Left renal cortex interstitium (tissue), 4 donors: ENCODE data around the gene MAPK7. TPM values are rescaled to one million over a fixed set of nuclear protein-coding genes. Genes with fewer than 3 reads are reported as not detected.

Experiments
- DNase-seq, 4 donors: peaks; one replicate each; pipeline ENCODE4 v3.0.0-alpha.2; 2013; ENCODE audit warnings: low read depth in 4 of 4, low spot score in 2 of 4, missing footprints in 1 of 4
- polyA plus RNA-seq, 4 donors: library from polyadenylated mRNA; unstranded; fragments of 120-200 nt; gene quantifications; one replicate each; pipeline ENCODE4 v1.2.1, GENCODE V29; 2013; ENCODE audit not compliant: insufficient read length in 4 of 4

MAPK7 gene
- polyA plus RNA-seq = 10 to 100 TPM; 21.5 to 31.2 (median 25.0) TPM

DNA sequence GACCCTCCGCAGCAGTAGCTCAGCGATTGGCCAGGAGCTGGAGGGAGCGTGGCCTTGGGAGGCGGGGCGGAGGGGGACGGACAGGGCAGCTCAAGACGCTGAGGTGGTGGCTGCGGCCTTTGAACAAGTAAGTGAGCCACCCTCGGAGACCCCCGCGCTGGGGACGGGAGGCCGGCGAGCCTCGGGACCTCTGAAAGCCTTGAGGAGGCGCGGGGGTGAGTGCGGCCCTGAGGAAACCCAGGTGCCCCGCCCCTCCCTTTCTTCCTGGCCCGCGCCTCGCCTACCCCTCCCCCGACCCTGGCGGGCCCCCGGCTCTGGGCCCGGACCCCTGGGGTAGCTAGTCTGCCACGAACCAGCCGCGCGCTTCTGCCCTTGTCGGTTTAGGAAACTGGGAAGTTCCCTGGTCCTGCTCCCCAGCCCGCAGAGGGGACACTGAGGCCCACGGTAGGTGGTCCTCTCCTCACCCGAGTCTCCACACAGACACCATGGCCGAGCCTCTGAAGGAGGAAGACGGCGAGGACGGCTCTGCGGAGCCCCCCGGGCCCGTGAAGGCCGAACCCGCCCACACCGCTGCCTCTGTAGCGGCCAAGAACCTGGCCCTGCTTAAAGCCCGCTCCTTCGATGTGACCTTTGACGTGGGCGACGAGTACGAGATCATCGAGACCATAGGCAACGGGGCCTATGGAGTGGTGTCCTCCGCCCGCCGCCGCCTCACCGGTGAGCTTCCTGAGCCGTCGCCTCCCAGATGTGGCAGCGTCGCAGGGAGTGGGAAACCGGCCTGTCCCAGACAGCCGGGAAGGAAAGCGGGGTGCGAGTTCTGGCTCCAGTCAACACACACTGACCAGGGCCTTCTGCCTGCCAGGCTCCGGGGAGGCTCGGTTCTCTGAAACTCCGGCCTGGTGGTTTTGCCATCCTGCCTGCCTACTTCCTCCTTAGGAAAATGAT is at the start of gene MAPK7:
MAPK7 (plus strand) TSS at position 83 of the 945 bp plus-strand sequence; CDS start at position 486, 403 bp downstream.
- DNase-seq = no peak

DNA sequence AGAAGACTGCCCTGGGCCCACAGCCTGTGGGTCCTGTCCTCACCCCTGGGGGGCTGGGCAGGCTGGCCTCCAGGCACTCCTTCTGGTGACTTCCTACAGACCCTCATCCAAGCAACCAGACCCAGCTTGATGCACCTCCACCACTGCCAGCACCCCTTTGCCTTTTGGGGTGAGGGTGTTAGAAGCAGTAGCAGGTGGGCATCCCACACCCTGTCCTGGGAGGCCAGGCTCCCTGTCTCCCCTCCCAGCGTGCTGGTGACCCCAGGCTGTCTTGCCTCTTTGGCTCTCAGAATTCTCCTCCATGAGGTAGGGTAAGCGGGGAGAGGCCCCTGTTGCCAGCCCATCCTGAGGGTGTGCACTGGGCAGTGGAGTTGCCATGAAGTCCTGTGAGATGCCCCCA is 49.2 kb upstream of the MAPK7 start:
- DNase-seq = no peak

DNA sequence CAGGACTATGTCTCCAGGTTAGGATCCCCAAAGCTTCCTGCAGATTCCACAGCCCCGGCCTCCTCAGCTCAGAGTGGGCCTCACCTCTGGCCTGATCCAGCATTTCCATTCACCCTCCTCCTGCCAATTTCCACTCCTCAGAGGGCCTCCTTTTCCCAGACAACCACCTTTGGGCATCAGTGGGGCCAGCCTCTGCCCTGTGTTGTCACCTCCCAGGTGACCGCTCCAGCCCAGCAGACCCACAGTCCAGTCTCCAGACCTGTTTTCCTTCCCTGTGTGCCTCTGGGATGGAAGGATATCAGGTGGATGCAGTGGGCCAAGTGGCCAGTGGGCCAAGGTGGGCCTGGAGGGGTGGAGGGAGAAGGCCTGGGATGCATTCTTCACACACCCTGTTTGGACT is 48.5 kb upstream of the MAPK7 start:
- DNase-seq = no peak

DNA sequence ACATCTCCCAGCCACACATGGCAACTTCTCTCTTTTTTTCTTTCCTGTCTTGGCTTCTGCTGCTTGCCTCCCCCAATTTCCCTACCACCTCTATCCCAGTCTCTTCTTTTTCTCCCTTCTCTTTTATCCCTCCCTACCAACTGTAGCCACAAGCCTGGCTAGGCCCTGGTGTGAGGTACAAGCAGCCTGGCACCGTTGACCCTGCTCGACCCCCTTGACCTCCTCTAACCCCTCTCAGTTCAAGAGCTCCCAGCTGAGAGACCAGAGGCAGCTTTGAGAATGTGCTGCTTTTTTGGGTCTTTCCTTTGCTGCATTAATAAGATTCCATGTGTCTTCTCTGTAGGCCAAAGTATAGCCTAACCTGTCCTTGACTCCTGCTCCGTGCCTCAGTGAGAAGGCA is 48.0 kb upstream of the MAPK7 start:
- no peak for DNase-seq

DNA sequence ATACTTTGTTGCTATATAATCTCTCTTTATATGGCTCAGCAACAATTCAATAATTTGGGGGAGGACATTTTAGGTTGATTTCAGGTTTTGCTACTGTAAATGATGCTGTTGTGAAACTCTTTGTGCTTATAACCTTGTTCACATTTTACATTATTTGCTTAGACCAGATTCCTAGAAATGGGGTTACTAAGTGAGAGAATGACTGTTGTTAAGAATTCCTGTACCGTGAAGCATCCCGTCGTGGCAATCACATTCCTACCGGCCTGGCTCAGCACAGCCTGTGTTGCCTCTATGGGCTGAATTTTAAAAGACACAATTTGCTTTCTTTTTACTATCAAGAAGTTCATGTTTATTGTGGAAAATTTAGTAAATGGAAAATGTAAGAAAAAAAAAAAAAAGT is 47.2 kb upstream of the MAPK7 start:
- no peak for DNase-seq

DNA sequence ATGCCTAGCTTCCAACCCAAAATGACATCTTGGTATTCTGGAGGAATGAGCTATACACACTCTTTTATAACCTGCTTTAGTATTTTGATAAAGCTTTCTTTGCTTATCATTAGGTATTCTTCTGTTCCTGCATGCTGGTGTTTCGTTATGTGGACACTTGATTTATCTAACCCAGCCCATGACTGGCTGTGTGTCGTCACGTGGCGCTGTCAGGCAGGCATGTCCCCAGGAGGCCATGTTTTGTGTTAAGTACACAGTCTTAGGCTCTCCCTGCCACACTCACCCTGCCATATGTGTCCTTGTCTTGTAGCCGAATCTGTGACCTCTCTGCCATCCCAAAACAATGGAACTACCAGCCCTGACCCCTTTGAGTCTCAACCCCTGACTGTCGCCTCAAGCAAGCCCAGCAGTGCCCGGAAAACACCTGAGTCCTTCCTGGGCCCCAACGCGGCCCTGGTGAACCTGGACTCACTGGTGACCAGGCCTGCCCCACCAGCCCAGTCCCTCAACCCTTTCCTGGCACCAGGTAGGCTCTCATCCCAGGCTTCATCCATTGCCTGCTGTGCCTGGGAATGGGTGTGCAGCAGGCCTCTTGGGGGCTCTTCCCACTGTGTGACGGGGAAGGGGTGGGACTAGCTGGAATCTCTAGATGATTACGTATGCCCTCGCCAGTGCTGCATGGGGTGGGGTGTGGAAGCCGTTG is 46.6 kb upstream of the MAPK7 start:
- no peak for DNase-seq

DNA sequence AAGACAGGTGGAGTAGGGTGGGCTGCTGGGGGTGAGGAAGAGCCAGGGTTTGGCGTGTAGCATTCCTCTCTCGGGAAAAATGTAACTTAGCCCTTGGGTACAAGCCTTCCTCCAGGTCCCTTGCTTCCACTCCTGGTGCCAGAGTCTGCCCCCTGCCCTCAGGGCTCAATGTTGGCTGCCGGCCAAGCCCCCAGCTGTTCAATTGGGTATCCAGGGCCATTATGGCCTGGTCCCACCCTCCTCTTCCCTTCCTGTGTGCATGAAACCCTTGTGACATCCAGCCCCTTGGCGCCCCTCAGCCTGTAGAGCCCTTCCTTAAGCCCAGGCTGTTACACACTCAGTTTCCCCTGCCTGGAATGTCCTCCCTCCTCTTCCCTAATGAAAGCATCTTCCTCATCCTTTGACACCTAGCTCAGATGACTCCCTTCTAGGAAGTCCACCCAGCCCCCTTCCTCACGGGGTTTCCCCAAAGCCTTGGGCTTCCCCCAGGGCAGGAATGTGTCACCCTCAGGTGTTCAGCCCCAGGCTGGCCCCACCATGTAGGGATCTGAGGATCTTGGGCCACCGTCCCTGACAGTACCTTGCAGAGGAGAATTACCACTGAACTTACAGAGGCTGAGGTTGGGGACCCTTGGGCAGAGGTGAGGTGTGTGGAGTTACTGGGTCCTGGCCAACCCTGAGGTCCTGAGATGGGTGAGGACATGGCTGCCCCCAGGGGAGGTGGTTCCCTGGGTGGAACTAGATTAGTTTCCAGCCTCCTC is 45.7 kb upstream of the MAPK7 start:
- DNase-seq = no peak

DNA sequence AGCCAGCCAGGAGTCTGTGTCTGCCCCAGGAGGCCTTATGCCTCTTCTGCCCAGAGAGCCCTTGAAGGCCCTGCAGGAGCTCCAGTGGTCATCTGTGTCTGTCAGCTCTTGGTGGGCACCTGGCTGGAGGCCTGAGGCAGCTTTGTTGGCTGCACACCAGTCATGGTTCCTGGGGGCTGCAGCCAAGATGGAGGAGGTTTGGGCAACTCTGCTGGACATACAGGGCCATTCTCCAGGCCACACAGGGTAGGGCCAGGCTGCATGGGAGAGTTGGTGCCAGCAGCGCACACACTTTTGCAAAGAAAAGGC is 45.2 kb upstream of the MAPK7 start:
- DNase-seq = no peak

DNA sequence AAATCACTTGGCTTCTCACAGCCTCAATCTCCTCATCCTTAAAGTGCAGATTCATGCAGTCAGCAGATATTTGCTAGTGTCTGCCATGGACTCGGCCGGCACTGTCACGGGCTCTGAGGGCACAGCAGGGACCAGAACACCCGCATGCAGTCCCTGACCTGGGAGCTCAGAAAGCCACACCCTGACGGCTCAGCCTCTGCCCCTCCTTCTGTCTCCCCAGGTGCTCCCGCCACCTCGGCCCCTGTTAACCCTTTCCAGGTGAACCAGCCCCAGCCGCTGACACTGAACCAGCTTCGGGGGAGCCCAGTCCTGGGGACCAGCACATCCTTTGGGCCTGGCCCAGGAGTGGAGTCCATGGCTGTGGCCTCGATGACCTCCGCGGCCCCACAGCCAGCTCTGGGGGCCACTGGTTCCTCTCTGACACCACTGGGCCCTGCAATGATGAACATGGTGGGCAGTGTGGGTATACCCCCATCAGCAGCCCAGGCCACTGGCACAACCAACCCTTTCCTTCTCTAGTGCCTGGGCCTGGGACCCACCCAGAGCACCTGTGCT is 44.5 kb upstream of the MAPK7 start:
- DNase-seq = no peak

DNA sequence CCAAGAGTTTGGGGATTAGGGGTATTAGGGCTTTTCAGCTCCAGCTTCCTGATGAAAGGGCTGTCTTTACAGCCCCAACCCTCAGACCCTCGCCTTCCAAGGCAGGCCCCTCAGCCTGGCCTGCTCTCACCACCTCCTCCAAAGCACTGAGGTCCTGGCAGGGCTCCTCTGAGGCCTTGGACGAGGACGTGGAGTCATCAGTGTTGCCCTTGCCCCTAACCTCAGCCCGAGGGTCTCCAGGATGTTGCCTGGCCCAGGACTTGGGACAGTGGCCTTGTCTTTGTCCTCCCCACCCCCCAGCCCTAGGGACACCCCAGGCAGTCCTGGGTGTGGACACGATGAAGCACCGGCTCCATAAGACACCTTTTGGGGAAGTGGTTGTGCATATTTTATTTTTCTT is 44.0 kb upstream of the MAPK7 start:
- DNase-seq = no peak

DNA sequence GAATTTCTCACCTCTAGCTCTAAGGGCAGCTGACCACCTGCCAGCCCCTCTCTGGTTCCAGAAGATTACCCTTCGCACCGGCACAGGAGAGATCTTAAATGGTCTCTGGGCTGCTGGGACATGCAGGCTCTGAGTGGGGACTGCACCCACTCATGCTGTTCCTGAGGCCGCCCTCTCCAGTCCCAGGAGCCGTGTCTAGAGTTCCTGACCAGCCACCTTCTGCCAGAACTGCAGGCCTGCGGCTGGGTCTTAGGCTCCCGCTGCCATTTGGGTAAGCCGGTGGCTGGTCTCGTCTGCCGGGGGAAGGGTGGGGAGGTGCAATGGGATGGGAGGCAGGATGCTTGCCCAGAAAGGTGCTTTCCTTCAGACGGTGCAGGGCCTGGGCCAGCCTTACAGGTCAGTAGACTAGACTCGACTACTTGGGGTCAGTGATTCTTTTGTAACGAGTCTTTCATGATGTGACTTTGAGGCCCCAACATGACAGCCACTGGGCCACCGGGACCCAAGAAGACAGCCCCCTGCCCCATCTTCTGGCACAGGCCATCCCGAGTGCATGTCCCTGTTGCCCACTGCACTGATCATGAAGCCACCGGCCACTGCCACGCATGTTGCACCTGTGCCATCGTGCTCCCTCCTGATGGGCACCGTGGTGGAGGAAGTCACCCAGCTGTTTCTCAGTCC is 42.2 kb upstream of the MAPK7 start:
- DNase-seq = no peak

DNA sequence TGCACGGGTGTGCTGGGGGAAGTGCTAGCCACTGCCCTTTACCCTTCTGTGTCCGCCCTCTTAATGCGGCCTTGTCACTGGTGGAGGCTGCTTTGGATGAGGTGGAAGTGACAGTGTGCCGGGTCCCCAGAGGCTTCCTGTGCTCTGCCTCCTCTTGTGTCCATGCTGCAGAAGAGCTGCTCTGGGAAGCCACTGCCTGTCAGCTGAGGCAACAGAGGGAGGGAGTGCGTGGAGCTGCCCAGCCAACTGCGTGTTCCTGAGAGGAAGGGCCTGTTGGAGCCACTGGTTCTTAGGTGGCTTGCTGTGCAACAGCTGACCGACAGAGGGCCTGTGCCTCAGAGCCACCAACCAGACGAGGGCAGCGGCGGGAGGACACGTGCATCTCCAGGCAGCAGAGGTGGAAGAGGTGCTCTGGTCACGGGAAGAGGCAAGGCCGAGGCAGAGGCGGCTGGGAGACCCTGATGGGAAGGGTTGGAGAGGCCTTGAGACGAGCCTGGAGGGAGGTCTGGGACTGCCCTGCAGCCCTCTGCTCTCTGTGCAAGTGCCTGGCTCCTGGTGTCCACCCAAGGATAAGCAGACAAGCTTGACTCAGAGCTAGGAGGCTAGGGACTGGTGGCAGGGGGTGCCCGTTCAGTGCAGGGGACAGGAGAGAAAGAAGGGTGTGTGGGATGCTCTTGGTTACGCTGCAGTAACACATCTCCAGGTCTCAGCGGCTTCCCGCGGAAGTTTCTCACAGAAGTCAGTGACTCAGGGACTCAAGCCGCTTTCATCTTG is 41.2 kb upstream of the MAPK7 start:
- no peak for DNase-seq

DNA sequence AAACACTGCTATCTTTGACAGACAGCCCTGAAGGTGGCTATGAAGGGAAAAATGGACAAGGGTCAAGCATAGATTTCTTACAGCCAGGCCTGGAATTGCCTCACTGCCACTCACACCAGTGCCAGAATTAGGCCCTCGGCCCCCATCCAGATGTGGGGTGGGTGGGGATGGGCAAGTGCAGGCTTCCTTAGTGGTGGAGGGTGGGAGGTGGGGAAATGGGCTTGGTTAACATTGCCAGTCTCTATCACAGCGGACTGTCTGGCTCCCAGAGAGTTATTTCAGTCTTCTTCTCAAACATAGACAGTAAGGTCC is 40.6 kb upstream of the MAPK7 start:
- DNase-seq = no peak

DNA sequence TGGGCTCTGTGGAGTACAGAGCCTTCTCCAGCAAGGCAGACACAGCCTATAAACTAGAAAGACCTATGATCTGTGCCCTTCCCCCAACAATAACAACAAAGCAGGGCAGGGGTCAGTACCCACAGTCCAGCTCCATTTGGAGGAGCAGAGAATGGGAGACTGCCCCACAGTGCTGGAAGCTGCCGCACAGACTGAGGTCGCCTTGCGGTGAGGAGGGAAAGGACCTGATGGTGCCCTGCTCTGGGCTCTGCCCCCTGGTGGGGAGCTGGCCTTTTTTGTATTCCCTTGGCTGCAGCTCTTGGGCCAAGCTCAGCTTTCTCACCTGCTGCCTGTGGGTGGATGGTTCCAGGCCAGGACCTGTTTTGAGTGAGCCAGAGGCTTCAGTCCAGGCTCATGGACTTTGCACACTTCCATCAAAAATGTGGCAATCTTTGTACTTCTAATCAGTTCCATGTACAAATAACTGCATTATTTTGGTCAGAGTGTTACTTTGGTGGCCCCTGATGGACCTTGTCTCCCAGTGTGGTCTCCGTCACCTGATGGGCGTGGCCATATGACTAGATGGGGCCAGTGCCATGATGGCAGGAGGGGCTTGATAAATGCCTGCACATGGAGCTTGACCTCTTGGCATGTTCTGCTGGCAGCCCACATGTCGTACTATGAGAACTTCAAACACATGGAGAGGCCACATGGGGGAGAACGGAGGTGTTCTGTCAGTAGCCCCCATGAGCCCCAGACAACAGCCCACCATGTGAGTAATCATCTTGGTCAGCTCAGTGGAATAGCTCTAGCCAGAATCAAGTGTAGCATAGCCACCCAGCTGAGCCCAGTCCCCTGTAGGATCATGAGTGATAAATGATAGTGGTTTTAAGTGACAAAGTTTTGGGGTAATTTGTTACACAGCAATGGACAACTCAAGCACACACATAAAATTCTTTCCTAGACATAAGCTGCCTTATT is 40.0 kb upstream of the MAPK7 start:
- no peak for DNase-seq

DNA sequence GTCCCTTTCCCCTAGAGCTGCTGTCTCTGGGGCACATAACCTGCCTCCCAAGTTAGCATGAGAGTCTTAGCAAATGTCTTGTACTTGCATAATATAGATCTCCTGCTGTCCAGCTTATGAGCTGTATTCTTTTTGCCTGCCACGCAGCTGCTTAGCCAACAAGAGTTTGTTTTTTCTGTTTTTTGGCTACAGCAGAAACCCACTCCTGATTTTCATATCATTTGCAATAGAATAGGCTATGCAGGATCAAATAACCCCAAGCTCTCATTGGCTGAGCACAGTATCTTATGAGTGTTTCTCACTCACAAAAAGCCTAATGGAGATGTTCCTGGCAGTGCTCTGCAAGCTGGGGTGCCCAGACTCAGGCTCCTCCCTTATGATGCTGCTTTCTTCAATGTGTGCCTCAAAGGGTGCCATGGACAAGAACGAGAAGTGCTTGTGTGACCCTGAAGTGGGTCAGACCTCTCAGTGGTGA is 38.9 kb upstream of the MAPK7 start:
- no peak for DNase-seq

DNA sequence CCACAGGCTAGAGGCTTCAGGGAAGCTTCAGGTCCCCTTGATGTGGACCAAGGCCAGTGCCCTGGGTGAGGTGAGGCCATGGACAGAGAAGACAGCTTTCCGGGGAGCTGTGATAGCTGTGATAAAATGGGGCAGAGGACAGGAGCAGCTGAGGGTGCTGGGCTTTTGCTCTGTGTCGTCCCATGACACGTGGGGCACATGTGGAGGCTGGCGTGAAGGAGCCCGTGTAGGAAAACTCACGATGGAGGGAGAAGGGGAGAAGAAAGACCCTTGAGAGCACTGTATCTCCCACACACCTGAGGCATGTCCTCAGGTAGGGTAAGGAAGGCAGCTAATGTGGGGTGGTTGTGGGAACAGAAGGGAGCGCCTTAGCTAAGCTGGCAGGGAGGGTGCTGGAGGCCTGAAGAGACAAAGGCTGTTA is 37.1 kb upstream of the MAPK7 start:
- DNase-seq = no peak

DNA sequence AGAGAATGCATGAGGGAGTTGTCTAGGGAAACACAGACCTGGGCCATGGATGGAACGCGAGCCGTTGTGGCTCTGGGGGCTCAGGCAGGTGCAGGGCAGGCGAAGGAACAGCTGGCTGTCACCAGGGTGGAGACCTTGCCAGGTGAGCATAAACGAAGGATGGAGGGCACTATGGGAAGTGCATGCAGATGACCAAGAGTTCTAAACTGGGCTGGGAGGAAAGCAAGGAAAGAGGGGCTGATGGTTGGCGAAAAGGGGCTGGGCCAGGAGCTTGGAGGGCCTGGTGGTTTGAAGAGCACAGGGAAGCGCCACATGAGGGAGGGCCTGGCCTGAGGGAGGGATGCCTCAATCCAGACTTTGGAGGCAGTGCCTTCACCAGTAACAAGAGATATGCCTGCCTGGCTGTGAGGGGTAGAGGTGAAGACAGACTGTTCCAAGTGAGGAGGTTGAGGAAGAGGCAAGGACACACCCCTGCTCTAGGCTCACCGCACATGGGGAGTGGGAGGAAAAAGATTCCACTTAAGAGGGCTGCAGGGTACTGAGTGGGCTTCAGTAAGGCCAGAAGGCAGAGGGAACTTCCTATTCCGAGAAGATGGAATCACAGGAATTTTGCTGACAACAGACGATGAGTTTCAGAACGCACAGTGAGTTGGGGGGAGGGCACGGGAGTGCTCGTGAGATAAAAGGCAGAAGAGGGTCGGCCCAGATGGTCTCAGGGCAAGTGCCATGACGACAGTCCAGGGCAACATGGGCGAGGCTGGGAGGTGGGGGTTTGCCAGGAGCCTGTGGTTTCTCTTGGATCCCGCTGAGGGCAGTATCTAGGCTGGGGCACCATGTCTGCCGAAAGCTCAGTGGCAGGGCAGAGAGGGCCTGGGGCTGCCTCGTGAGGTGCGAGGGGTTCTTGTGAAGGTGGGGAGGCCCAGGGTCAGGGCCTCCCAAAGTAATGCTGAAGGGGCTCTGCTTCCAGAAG is 36.4 kb upstream of the MAPK7 start:
- no peak for DNase-seq
